Epithelial cell of prostate (primary cell): Measurements from ENCODE around the gene ESPN.

Source experiments
- DNase-seq: peaks from one replicate; pipeline ENCODE4 v3.0.0-alpha.2; 2011; ENCODE audit warnings: low read depth, low spot score
- H3K27ac ChIP-seq: fragments of 450-650 bp; 2 replicates; pipeline ENCODE4 v1.5.1; 2017; ENCODE audit warnings: mild to moderate bottlenecking

Gene ESPN

GRCh38 chr1:6462412-6463119 is 38.0 kb downstream of the ESPN start:
- no peak for DNase-seq
- H3K27ac ChIP-seq: no peak overlapping the region

- no peak overlapping the region for H3K27ac ChIP-seq
- DNase-seq: no peak
These were observed 38.5 kb downstream of the ESPN start for GRCh38 chr1:6463120-6463412.

- no peak for DNase-seq
- H3K27ac ChIP-seq: no peak overlapping the region
These were observed 39.9 kb downstream of the ESPN start for GRCh38 chr1:6464514-6464836.

- H3K27ac ChIP-seq: no peak overlapping the region
- no peak for DNase-seq
These were observed 40.3 kb downstream of the ESPN start for GRCh38 chr1:6464915-6465314.

- DNase-seq: no peak
- no peak overlapping the region for H3K27ac ChIP-seq
These were observed 41.0 kb downstream of the ESPN start for GRCh38 chr1:6465461-6466005.

GRCh38 chr1:6466023-6466422 is 41.4 kb downstream of the ESPN start, which contains the start of gene TNFRSF25:
TSS of gene TNFRSF25 (minus strand) at chr1:6466173. CDS start at chr1:6466107, 66 bp downstream.
- H3K27ac ChIP-seq: no peak within 1 kb of the TSS
- no peak for DNase-seq

- no peak for DNase-seq
- no peak overlapping the region for H3K27ac ChIP-seq
These were observed 42.2 kb downstream of the ESPN start for GRCh38 chr1:6466751-6467150.

GRCh38 chr1:6467224-6467623 is 42.6 kb downstream of the ESPN start:
- no peak overlapping the region for H3K27ac ChIP-seq

GRCh38 chr1:6467744-6468688 is 43.4 kb downstream of the ESPN start:
- H3K27ac ChIP-seq: no peak overlapping the region
- no peak for DNase-seq

More at GRCh38 chr1:6467224-6467623, 42.6 kb downstream of the ESPN start:
- DNase-seq: no peak

GRCh38 chr1:6468729-6469461 is 44.3 kb downstream of the ESPN start:
- no peak for DNase-seq
- no peak overlapping the region for H3K27ac ChIP-seq

GRCh38 chr1:6470132-6471085 is 45.8 kb downstream of the ESPN start:
- DNase-seq: no peak

GRCh38 chr1:6471086-6471969 is 46.8 kb downstream of the ESPN start:
- peak overlapping the region; percentile 61 for H3K27ac ChIP-seq
- no peak for DNase-seq

More at GRCh38 chr1:6470132-6471085, 45.8 kb downstream of the ESPN start:
- H3K27ac ChIP-seq: no peak overlapping the region

GRCh38 chr1:6471970-6472368 is 47.4 kb downstream of the ESPN start:
- H3K27ac ChIP-seq: peak overlapping the region; percentile 61

GRCh38 chr1:6472391-6472790 is 47.8 kb downstream of the ESPN start:
- no peak for DNase-seq
- H3K27ac ChIP-seq: peak overlapping the region; percentile 61

More at GRCh38 chr1:6471970-6472368, 47.4 kb downstream of the ESPN start:
- DNase-seq: peak; percentile 65

- no peak for DNase-seq
- peak overlapping the region; percentile 61 for H3K27ac ChIP-seq
These were observed 48.6 kb downstream of the ESPN start for GRCh38 chr1:6473156-6473555.

GRCh38 chr1:6473974-6474814 is 49.6 kb downstream of the ESPN start:
- no peak for DNase-seq
- H3K27ac ChIP-seq: no peak overlapping the region

GRCh38 chr1:6474815-6475282 is 50.3 kb downstream of the ESPN start:
- no peak for DNase-seq
- no peak overlapping the region for H3K27ac ChIP-seq
